Adrenal gland (tissue), 5 donors: ENCODE results near the gene ALG6.

Experiments
- POLR2A ChIP-seq, 2 donors: fragments of 450-650 bp; IDR thresholded peaks; one replicate each; pipeline ENCODE4 v1.6.1; 2017; ENCODE audit warnings: antibody characterized with exemption in 2 of 2, mild to moderate bottlenecking in 2 of 2, moderate library complexity in 1 of 2
- TF ChIP-seq, protein P1 (sequence below), 6 experiments: fragments of 450-650 bp in 4 of 6; fragments of 200-600 bp in 2 of 6; sonication (generic) in 1 of 6; IDR thresholded peaks; 1 replicate in 5 of 6; 2 replicates in 1 of 6; pipeline versions ENCODE4 v1.5.1 to v1.8.0; 2016 to 2021; ENCODE audit warnings: antibody characterized with exemption in 6 of 6, mild to moderate bottlenecking in 2 of 6, moderate library complexity in 1 of 6
- donor health status: DM: no; HTN: no; CAD: no.

DNA sequence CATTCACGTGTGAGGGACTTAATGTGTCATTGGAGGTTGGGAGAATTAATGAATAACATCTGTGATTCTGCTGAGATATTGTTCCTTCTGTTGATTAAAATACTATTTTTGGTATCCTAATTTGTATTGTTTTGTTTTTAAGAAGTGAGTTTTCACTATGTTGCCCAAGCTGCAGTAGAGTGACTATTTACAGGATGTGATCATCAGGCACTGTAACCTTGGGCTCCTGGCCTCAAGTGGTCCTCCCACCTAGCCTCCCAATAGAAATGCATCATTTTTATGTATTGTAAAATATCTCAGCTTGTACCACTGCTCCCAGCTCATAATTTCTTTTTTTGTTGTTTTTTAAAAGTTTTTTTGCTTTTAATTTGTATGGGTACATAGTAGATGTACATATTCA is 14.3 kb downstream of the ALG6 start:
- TF ChIP-seq, protein P1, sequence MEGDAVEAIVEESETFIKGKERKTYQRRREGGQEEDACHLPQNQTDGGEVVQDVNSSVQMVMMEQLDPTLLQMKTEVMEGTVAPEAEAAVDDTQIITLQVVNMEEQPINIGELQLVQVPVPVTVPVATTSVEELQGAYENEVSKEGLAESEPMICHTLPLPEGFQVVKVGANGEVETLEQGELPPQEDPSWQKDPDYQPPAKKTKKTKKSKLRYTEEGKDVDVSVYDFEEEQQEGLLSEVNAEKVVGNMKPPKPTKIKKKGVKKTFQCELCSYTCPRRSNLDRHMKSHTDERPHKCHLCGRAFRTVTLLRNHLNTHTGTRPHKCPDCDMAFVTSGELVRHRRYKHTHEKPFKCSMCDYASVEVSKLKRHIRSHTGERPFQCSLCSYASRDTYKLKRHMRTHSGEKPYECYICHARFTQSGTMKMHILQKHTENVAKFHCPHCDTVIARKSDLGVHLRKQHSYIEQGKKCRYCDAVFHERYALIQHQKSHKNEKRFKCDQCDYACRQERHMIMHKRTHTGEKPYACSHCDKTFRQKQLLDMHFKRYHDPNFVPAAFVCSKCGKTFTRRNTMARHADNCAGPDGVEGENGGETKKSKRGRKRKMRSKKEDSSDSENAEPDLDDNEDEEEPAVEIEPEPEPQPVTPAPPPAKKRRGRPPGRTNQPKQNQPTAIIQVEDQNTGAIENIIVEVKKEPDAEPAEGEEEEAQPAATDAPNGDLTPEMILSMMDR (IDR thresholded peaks at IDR 0.05) = no peak
- TF ChIP-seq POLR2A (IDR thresholded peaks at IDR 0.05) = no peak
